Metanephros (tissue), 2 donors: Measurements from ENCODE around the gene TMEM170B. TPM values are rescaled to one million over a fixed set of nuclear protein-coding genes. Genes with fewer than 3 reads are reported as not detected.

Experiments used
- small RNA-seq: library from RNA; depleted of rRNA; stranded (forward); fragments of <200 nt; gene quantifications from one replicate; pipeline ENCODE3, GENCODE V24; 2014; ENCODE audit warnings: low replicate concordance
- total RNA-seq: library from RNA; depleted of rRNA; stranded (reverse); fragments of >200 nt; gene quantifications from one replicate; pipeline ENCODE4 v1.2.3, GENCODE V29; 2014

Gene TMEM170B, protein sequence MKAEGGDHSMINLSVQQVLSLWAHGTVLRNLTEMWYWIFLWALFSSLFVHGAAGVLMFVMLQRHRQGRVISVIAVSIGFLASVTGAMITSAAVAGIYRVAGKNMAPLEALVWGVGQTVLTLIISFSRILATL
- 6.0 TPM for total RNA-seq

DNA sequence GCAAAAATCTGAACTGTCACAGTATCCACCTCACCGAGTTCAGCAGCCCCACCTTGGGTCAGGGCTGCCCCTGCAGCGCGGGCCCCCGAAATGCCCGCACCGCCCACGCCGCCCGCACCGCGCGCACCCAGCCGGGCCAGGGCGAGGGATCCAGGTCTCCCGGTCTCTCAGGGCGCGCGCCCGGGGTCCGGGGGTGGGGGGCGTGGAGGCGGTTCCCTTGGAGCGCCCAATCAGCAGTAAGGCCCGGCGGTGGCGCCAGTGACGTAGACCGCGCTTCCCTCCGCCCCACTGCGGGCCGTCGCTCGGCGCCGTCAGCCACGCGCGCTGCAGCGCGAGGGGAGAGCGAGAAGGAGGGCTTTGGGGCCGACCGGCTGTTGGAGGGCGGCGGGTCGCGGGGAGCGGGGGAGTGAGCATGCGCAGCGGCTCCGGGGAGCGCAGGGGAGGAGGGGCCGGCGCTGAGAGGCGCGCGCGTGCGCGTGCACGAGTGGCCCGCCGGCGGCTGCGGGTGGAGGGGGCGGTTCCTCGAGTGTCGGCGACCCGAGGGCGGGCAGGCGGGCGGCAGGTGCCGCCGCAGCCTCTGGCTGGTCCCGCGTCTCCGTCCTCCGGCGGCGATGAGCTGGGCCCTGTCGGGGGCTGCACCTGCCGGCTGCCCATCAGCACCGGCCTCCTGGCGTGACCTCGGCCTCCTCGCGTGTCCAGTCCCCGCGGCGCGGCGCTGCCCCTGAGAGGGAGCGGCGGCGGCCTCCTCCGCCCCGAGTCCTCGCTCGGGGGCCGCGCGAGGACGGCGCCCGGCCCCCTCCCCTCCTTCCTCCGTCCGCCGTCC, at the start of gene TMEM170B:
TMEM170B (plus strand) TSS at position 521 of the 823 bp plus-strand sequence. CDS start 529 bp downstream, outside the sequence.

Small RNA genes within 50 kb of the gene (small RNA-seq; reads per million reads assigned to genes)
- gene RNU1-64P, result not detected

Other genes with a start within 250 kb of the TMEM170B start
- 3.7 TPM for gene ADTRP, start 241.1 kb downstream of the TMEM170B start, total RNA-seq